HG02981 (cell line): ENCODE results near the gene NTMT1.

Experiments used
- ATAC-seq: cut with Tn5 transposase; IDR thresholded peaks from one replicate; pipeline ENCODE4 v1.9.1; 2021; ENCODE audit warnings: mild to moderate bottlenecking, moderate library complexity; ENCODE audit not compliant: unreplicated experiment

NTMT1 gene

GRCh38 chr9:129672702-129673101 is 46.7 kb downstream of the NTMT1 start:
- no peak for ATAC-seq

GRCh38 chr9:129673602-129674001 is 47.6 kb downstream of the NTMT1 start:
- no peak for ATAC-seq

- no peak for ATAC-seq
Measured at GRCh38 chr9:129674229-129674628, 48.3 kb downstream of the NTMT1 start.

- no peak for ATAC-seq
Measured at GRCh38 chr9:129675620-129676019, 49.7 kb downstream of the NTMT1 start.

- ATAC-seq, result no peak
Measured at GRCh38 chr9:129676287-129676686, 50.3 kb downstream of the NTMT1 start.

GRCh38 chr9:129676975-129677374 is 51.0 kb downstream of the NTMT1 start:
- ATAC-seq, result no peak

GRCh38 chr9:129677456-129677855 is 51.5 kb downstream of the NTMT1 start:
- ATAC-seq, result no peak

GRCh38 chr9:129678844-129679243 is 52.9 kb downstream of the NTMT1 start:
- ATAC-seq, result no peak

- ATAC-seq, result no peak
Measured at GRCh38 chr9:129679537-129679936, 53.6 kb downstream of the NTMT1 start.

GRCh38 chr9:129681924-129682323 is 56.0 kb downstream of the NTMT1 start:
- no peak for ATAC-seq

GRCh38 chr9:129682381-129682780 is 56.4 kb downstream of the NTMT1 start:
- no peak for ATAC-seq

GRCh38 chr9:129685220-129685932 is 59.4 kb downstream of the NTMT1 start:
- no peak for ATAC-seq
